Stomach (tissue), 4 donors: ENCODE results near the gene IL1A.

Experiments used
- CTCF ChIP-seq, 7 experiments: fragments of 450-650 bp in 4 of 7; fragments of 200-600 bp in 3 of 7; sonication (generic) in 3 of 7; IDR thresholded peaks; one replicate each; pipeline ENCODE4 v1.5.1; 2016 to 2019; ENCODE audit warnings: antibody characterized with exemption in 7 of 7, control low read depth in 2 of 7, mild to moderate bottlenecking in 1 of 7
- POLR2A ChIP-seq, 4 donors: fragments of 450-650 bp; IDR thresholded peaks; one replicate each; pipeline ENCODE4 v1.6.1; 2016; ENCODE audit warnings: antibody characterized with exemption in 4 of 4, control low read depth in 2 of 4, mild to moderate bottlenecking in 1 of 4, moderate library complexity in 1 of 4

- no peak for TF ChIP-seq CTCF (IDR thresholded peaks at IDR 0.05)
- no peak for TF ChIP-seq POLR2A (IDR thresholded peaks at IDR 0.05)
Observed at GRCh38 chr2:112794131-112794733, 9.9 kb upstream of the IL1A start.
